SHP77 treated with DMSO at 0.1 percent for 48 hours (cell line): ENCODE results near the gene FOXC2.
"Not testable (repeated sequence)": the region's sequence is repeated elsewhere in the genome, so short reads cannot be mapped to it uniquely, and the experiment has no call there.

Source experiments
- DNase-seq: peaks from one replicate; lab custom pipeline; 2025; lab: John Stamatoyannopoulos, UW

Gene FOXC2

GRCh38 chr16:86587955-86588354, 21.3 kb downstream of the FOXC2 start:
- DNase-seq, result not testable (repeated sequence)

- DNase-seq, result no peak
These were observed 24.0 kb downstream of the FOXC2 start for GRCh38 chr16:86590501-86591144.

DNA sequence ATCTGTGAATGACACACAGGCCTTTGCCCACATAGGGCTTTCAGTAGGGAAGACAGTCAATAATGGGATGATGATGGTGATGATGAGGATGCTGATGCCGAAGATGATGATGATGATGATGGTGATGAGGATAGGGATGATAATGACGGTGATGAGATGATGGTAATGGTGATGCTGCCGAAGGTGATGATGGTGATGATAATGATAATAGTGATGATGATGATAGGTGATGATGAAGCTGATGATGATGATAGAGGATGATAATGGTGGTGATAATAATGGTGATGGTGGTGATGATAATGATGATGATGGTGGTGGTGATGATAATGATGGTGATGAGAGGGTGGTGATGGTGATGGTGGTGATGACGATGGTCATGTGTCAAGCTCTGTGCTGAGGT, 24.6 kb downstream of the FOXC2 start:
- DNase-seq, result no peak

DNA sequence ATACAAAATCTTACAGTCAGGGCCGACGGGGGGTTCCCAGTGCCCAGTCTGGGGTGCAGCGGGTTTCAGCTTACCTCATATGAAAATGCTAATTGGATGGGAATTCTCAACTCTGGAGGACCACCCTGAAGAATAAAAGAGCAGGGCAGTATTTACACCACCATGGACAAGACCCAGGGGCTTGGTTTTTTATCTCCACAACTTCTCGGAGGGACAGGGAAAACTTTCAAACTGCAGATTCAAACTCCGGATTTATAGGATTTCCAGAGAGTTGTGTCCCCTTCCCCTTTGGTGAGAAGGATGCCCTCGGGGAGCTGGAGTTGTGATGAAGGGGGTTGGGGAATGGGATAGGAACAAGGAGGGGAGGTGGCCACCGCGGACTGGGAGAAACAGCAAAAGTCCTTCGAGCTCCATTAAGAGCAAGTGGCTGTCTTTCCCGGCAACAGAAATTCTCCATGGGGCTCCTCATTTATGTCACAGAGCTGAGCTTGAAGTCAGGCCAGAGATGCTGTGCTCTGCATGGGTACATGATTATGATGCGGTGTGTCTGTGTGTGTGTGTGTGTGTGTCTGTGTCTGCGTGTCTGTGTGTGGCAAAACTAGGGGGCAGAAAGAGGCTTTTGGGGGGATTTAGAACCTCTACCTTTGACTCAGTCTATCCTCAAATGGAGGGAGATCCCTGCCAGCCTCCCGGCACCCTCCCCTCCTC, 27.4 kb downstream of the FOXC2 start:
- no peak for DNase-seq

- no peak for DNase-seq
These were observed 28.1 kb downstream of the FOXC2 start for GRCh38 chr16:86594721-86595120.

- DNase-seq, result no peak
These were observed 29.5 kb downstream of the FOXC2 start for GRCh38 chr16:86595983-86596605.

- DNase-seq, result no peak
These were observed 30.7 kb downstream of the FOXC2 start for GRCh38 chr16:86597126-86597879.

DNA sequence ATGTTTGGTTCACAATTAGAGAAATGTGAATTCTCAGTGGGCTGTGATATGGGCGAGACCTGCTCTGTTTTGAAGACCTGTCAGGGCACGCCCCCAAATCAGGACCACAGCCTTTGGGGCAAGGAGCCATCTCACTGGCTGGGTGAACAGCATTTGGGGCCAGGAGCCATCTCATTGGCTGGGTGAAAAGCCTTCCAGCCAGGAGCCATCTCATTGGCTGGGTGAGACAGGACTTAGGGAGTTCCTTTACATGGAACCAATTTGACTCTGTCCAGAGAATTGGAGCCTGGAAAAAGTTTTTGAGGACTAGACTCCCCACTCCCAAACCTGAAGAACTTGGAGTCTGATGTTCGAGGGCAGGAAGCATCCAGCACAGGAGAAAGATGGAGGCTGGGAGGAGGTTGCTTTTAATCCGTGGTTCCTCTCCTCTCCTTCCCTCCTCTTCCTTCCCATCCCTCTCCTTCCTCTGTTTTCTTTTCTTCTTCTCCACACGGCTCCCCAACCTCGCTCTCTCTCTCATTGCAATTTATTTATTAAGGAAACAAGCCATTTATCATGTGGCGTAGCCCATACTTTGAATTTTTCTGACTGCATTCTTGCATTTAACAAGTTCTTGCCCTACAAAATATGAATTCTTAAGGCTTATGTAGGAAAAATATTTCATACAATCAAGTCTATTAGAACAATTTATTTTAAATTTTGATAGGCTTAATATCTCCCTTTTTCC, 31.4 kb downstream of the FOXC2 start:
- DNase-seq, result no peak

DNA sequence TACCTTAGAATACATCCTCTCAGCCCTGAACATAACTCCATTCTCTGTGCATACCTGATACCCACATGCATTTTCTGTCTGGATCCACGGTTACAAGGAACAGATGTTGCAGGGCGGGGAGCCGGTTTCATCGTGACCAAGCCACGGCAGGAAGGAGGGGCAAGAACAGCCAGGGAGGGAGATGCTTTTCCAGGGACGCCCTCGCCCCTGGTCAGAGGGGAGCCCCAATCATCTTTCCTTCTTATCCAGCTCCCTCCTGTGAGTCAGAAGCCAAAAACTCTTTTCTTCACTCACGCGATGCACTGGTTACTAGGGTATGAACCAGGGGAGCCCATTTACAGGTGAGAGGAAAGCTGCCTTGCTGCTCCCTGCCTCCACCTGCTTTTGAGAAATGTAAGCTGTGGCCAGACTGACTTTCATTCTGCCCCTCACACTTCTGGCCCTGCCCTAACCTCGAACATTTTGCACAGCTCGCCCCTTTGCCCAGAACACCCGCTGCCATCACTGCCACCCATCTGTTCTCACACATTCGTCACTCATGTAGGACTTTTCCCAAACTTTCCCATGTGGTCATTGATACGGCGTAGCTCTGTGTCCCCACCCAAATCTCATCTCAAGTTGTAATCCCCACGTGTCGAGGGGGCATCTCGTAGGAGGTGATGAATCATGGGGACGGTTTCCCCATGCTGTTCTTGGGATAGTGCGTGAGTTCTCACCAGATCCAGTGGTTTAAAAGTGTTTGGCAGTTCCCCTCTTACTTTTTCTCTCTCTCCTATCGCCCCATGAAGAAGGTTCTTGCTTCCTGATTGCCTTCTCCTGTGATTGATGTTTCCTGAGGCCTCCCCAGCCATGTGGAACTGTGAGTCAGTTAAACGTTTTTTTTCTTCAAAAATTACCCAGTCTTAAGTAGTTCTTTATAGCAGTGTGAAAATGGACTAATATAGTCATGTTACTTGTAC, 32.3 kb downstream of the FOXC2 start:
- DNase-seq, result no peak

DNA sequence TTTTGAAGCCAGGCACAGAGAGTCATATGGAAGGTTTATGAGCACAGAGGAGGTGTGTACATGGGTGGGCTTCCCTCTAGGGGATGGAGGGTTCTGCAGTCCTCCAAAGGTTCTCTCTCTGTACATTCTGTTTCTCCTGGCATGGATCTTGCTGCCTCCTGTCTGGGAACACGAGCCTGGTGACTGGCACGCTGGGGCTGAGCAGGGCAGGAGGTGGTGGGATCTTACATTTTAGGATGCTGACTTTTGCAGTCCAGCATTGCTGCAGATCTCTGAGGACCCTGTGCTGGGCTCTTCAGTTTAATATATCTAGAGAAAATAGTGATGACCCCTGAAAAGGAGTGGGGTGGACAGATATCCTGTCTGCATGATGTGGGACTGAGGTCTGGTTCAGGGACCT, 34.7 kb downstream of the FOXC2 start:
- DNase-seq, result no peak

- no peak for DNase-seq
These were observed 35.9 kb downstream of the FOXC2 start for GRCh38 chr16:86602521-86602920.

GRCh38 chr16:86604436-86605193, 38.0 kb downstream of the FOXC2 start:
- DNase-seq, result no peak

- DNase-seq, result no peak
These were observed 39.3 kb downstream of the FOXC2 start for GRCh38 chr16:86605950-86606349.

GRCh38 chr16:86608301-86608747, 41.7 kb downstream of the FOXC2 start:
- DNase-seq, result no peak

GRCh38 chr16:86609115-86609514, 42.5 kb downstream of the FOXC2 start:
- no peak for DNase-seq

- DNase-seq, result no peak
These were observed 43.0 kb downstream of the FOXC2 start for GRCh38 chr16:86609661-86610060.

DNA sequence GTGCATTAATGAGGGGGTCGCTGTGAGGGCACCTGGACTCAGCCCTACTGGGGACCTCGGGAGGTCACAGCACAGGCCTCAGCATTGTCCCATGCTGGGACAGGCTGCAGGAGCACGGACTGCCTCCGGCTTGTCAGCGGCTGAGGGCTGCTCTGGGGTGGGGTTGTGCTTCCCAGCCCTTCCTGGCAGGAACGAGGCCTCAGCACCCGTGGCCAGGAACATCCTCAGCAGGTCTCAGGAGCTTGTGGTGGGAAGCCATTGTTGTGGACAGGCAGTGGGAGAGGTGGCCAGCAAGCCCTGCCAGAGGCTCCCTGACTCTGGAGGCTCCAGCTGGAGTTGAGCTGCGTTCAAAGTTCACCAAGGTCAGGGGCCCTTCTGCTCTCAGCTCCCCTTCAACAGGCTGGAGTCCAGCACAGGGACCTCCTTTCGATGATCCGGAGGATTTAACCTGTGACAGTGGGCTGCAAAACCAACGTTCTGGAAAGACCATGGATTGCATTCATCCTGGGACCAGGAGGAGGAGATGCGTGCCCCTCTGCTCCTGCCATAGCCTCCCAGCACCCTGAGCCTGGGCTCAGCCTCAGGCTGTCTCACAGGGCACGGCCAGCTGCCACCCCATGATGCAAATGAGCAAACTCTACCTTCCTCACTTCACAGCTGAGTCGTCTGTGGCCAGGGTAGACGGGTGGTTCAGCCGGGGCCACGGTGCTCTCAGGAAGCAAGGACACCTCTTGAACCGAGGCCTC, 44.3 kb downstream of the FOXC2 start:
- no peak for DNase-seq

DNA sequence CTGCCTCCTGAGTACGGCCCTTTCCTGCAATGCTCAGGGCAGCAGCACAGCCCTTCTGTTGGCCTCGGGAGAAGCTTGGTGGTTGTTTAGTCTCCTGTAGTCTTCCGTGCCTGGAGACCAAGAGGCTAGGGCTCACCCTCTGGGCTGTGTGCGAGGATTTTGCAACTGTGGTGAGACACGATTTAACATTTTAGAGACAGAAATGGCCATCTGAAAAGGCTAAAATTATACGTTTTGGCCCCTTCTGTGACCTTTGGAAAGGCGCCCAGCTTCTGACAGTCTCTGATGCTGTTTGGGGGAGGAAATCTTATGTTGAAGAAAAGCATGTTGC, 44.9 kb downstream of the FOXC2 start:
- DNase-seq, result no peak

- no peak for DNase-seq
These were observed 45.3 kb downstream of the FOXC2 start for GRCh38 chr16:86611941-86612340.
